ENCODE results near the gene PLA2G4A. TPM values are rescaled to one million over a fixed set of nuclear protein-coding genes. Genes with fewer than 3 reads are reported as not detected.

PLA2G4A gene
- total RNA-seq, 1 donor from 2014 or later: 0.10 TPM

DNA sequence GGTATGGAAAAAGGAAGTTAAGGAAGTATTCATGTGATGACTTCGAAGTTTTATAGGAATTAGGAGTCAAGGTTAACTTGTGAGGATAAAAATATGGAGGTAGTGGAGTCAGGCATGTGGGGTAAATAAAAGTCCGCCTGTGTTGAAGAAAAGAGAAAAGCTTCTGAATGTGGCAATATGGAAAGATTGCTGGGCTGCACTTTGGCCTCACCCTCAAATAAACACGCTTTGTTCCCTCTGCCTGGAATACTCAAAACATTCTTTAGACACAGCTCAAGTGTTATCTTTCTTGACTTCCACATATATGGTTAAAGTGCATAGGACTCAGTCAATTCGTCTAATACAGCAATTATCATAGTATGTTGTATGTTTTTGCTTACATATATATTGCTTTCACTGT, 137.7 kb downstream of the PLA2G4A start:
- no peaks in the 10 kb centered on the region for H3K9me3 Mint-ChIP-seq (ENCODE audit: low read depth)
- H3K27ac Mint-ChIP-seq (ENCODE audit: unreplicated experiment): no peak overlapping the region
- no peaks in the 10 kb centered on the region for H3K4me1 Mint-ChIP-seq (ENCODE audit: low read depth)
- no peak overlapping the region for H3K4me3 Mint-ChIP-seq (ENCODE audit: unreplicated experiment)
- H3K27me3 Mint-ChIP-seq (ENCODE audit: low read depth): peaks cover 4% of the 10 kb centered on the region
- no peak for DNase-seq (ENCODE audit: low spot score)
- no peaks in the 10 kb centered on the region for H3K36me3 Mint-ChIP-seq (ENCODE audit: low read depth)
- TF ChIP-seq, protein P1, sequence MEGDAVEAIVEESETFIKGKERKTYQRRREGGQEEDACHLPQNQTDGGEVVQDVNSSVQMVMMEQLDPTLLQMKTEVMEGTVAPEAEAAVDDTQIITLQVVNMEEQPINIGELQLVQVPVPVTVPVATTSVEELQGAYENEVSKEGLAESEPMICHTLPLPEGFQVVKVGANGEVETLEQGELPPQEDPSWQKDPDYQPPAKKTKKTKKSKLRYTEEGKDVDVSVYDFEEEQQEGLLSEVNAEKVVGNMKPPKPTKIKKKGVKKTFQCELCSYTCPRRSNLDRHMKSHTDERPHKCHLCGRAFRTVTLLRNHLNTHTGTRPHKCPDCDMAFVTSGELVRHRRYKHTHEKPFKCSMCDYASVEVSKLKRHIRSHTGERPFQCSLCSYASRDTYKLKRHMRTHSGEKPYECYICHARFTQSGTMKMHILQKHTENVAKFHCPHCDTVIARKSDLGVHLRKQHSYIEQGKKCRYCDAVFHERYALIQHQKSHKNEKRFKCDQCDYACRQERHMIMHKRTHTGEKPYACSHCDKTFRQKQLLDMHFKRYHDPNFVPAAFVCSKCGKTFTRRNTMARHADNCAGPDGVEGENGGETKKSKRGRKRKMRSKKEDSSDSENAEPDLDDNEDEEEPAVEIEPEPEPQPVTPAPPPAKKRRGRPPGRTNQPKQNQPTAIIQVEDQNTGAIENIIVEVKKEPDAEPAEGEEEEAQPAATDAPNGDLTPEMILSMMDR (IDR thresholded peaks at IDR 0.05): no peak

DNA sequence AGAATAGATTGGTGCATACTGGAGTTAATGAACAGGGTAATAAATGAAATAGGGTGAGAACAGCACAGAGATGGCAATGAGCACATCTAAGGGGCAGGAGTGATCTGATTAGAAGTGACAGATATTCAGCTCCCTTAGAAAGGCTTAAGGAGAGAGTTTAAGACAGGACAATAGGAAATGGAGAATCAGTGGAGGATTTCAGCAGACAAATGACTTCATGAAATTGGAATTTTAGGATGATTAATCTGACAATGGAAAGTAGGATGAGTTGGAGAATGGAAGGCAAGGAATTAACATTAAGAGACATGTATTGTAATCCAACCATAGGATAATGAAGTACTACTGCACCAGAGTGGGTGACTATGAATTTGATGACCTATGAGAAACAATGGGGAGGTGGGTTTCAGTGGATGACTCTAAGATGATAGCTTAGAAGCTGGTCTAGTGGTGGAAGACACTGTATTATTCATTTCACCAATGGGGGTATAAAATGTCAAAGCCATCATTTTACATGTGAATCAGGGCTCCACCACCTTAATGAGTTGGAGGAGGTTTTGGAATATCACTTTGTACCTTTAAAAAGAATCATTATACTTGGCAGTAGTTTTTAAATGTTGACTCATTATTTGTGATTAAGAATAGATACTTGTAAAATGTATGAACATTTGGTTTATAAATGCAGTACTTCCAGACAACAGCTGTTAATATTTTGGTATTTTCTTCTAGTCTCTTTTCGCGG, 139.1 kb downstream of the PLA2G4A start:
- Mint-ChIP-seq H3K9me3 (ENCODE audit: low read depth) (no peaks in the 10 kb centered on the region), H3K36me3 (ENCODE audit: low read depth) (no peaks in the 10 kb centered on the region), H3K4me3 (ENCODE audit: unreplicated experiment) (no peak overlapping the region), H3K27ac (ENCODE audit: unreplicated experiment) (no peak overlapping the region), H3K4me1 (ENCODE audit: low read depth) (no peaks in the 10 kb centered on the region), H3K27me3 (ENCODE audit: low read depth) (peaks cover 4% of the 10 kb centered on the region)
- TF ChIP-seq, protein P1 (IDR thresholded peaks at IDR 0.05): no peak
- no peak for DNase-seq (ENCODE audit: low spot score)

DNA sequence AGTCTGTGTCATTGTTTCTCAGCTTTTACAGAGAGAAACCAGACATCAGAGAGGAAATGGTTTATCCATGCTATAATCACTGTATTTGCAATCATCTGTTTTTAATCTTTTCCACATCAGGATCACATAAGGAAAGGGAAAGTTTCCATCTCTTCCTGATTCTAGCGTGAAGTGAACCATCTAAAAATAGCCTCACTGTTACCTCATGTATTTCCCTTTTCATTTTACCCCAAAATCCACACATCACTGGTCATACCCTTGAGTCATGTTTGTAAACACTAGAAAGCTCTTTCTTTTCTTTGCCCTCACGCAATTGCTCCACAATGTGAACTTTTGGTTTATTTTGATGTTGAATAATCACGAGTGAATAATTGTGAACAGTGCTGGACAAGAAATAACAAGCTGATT, 146.0 kb downstream of the PLA2G4A start:
- Mint-ChIP-seq H3K27me3 (ENCODE audit: low read depth) (peaks cover 4% of the 10 kb centered on the region), H3K36me3 (ENCODE audit: low read depth) (no peaks in the 10 kb centered on the region), H3K9me3 (ENCODE audit: low read depth) (no peaks in the 10 kb centered on the region), H3K27ac (ENCODE audit: unreplicated experiment) (peak overlapping the region; percentile 37), H3K4me1 (ENCODE audit: low read depth) (peaks cover 8% of the 10 kb centered on the region), H3K4me3 (ENCODE audit: unreplicated experiment) (no peak overlapping the region)
- TF ChIP-seq, protein P1 (IDR thresholded peaks at IDR 0.05): no peak
- DNase-seq (ENCODE audit: low spot score): no peak

DNA sequence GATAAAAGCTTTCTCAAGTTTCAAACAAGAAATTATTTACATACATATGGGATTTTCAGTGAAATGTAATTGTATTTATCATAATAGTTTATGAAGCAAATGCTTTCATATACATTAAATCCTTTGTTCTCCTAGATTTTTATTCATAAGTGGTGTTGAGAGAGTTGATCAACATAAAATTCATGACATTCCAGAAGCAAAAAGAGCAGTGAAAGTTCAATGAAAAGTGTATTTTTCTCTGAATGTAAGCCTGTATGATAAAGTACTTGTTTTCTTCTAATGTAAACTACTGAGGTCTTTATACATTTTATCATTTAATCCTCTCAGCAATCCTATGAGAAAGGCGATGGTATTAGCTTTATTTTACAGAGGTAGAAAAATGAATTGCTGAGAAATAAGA, 146.5 kb downstream of the PLA2G4A start:
- TF ChIP-seq, protein P1 (IDR thresholded peaks at IDR 0.05): no peak
- Mint-ChIP-seq H3K4me1 (ENCODE audit: low read depth) (peaks cover 8% of the 10 kb centered on the region), H3K27ac (ENCODE audit: unreplicated experiment) (peak overlapping the region; percentile 37), H3K36me3 (ENCODE audit: low read depth) (no peaks in the 10 kb centered on the region), H3K9me3 (ENCODE audit: low read depth) (no peaks in the 10 kb centered on the region), H3K4me3 (ENCODE audit: unreplicated experiment) (no peak overlapping the region), H3K27me3 (ENCODE audit: low read depth) (peaks cover 1% of the 10 kb centered on the region)
- DNase-seq (ENCODE audit: low spot score): no peak

DNA sequence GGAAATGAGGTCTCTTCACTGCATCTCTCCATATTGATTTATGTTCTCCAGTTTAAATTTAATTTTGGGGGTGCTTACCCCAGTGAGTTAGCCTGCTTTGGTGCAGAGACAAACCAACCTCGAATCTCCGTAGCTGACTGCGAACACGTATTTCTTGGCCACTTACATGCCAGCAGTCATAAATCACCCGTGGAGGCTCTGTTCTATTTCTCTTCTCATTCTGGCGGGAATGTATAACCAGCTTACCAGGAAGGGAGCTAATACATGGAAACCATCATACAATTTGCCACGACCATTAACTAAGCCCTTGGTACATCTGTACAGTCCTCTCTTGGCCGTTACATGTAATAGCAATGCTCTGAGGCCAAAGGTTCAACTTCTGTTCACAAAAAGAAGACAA, 148.0 kb downstream of the PLA2G4A start:
- TF ChIP-seq, protein P1 (IDR thresholded peaks at IDR 0.05): no peak
- Mint-ChIP-seq H3K9me3 (ENCODE audit: low read depth) (no peaks in the 10 kb centered on the region), H3K27ac (ENCODE audit: unreplicated experiment) (no peak overlapping the region), H3K4me3 (ENCODE audit: unreplicated experiment) (no peak overlapping the region), H3K4me1 (ENCODE audit: low read depth) (peaks cover 8% of the 10 kb centered on the region), H3K27me3 (ENCODE audit: low read depth) (no peaks in the 10 kb centered on the region), H3K36me3 (ENCODE audit: low read depth) (no peaks in the 10 kb centered on the region)
- DNase-seq (ENCODE audit: low spot score): no peak
